B cell (primary cell): ENCODE measurements around the gene ARL14EPL. TPM values are rescaled to one million over a fixed set of nuclear protein-coding genes. Genes with fewer than 3 reads are reported as not detected.

ENCODE experiments used
- ATAC-seq: fragments of 200-7000 bp; cut with Tn5 transposase; one replicate; pipeline ENCODE4 v1.10.0; 2021; ENCODE audit warnings: low read depth, mild to moderate bottlenecking, moderate number of reproducible peaks, moderate library complexity
- CTCF ChIA-PET: fragments of 350-600 bp; sonication (Branson Sonifier 250); formaldehyde crosslinking; loops from one replicate; lab custom pipeline; 2021; ENCODE audit warnings: antibody characterized with exemption, inconsistent platforms; lab: Charles Lee
- POLR2A ChIA-PET: fragments of 350-600 bp; sonication (Branson Sonifier 250); formaldehyde crosslinking; loops from one replicate; lab custom pipeline; 2021; ENCODE audit warnings: antibody characterized with exemption; lab: Charles Lee
- DNase-seq: peaks from one replicate; pipeline ENCODE4 v3.0.0; 2013
- H2AFZ ChIP-seq: 2 replicates; pipeline ENCODE4 v1.6.1; 2012; ENCODE audit warnings: mild to moderate bottlenecking, low read depth, low read length; ENCODE audit not compliant: insufficient read depth, poor library complexity, severe bottlenecking
- H3K27ac ChIP-seq, 2 donors: 1 replicate in 1 of 2; 2 replicates in 1 of 2; pipeline ENCODE4 v1.5.1; 2012 to 2013; ENCODE audit warnings: low read length in 2 of 2, mild to moderate bottlenecking in 2 of 2, moderate library complexity in 1 of 2
- H3K27me3 ChIP-seq, 4 experiments: fragments of 200-600 bp in 1 of 4; sonication (generic) in 1 of 4; replicated peaks in 1 of 4; 1 replicate in 2 of 4; 2 replicates in 2 of 4; pipeline versions ENCODE4 v1.6.1 to v1.7.0; 2013 to 2016; ENCODE audit warnings: low read length in 3 of 4, mild to moderate bottlenecking in 2 of 4, mixed read lengths in 1 of 4, moderate library complexity in 1 of 4; ENCODE audit not compliant: insufficient read depth in 4 of 4, control insufficient read depth in 3 of 4; ENCODE audit errors: control extremely low read depth in 1 of 4
- H3K36me3 ChIP-seq, 2 experiments: replicated peaks in 1 of 2; 1 replicate in 1 of 2; 2 replicates in 1 of 2; pipeline versions ENCODE4 v1.6.1 to v1.7.1; 2013; ENCODE audit warnings: low read length in 1 of 2; ENCODE audit not compliant: insufficient read depth in 2 of 2, control insufficient read depth in 1 of 2; ENCODE audit errors: control extremely low read depth in 1 of 2, extremely low read depth in 1 of 2
- H3K4me1 ChIP-seq, 2 donors: fragments of 200-600 bp in 1 of 2; sonication (generic) in 1 of 2; 1 replicate in 1 of 2; 2 replicates in 1 of 2; pipeline versions ENCODE4 v1.5.1 to v1.6.1; 2013 to 2017; ENCODE audit warnings: low read length in 2 of 2; ENCODE audit not compliant: control insufficient read depth in 2 of 2, insufficient read depth in 2 of 2
- H3K4me2 ChIP-seq: replicated peaks from 2 replicates; pipeline ENCODE3; 2012; ENCODE audit warnings: mild to moderate bottlenecking, low read depth, low read length; ENCODE audit not compliant: poor library complexity, severe bottlenecking
- H3K4me3 ChIP-seq, 5 experiments: fragments of 200-600 bp in 1 of 5; sonication (generic) in 1 of 5; 1 replicate in 3 of 5; 2 replicates in 2 of 5; pipeline versions ENCODE4 v1.5.1 to v1.7.0; 2011 to 2016; ENCODE audit warnings: low read length in 4 of 5, mild to moderate bottlenecking in 4 of 5, low read depth in 2 of 5, control low read depth in 1 of 5, moderate library complexity in 1 of 5; ENCODE audit not compliant: insufficient read depth in 1 of 5; ENCODE audit errors: control extremely low read depth in 1 of 5, extremely low read depth in 1 of 5
- H3K79me2 ChIP-seq: fragments of 200-600 bp; sonication (generic); one replicate; pipeline ENCODE4 v1.6.0; 2016; ENCODE audit warnings: low read length; ENCODE audit not compliant: control insufficient read depth, insufficient read depth
- H3K9ac ChIP-seq: fragments of 200-600 bp; sonication (generic); 2 replicates; pipeline ENCODE4 v1.6.1; 2017; ENCODE audit warnings: mild to moderate bottlenecking, low read length, moderate library complexity
- H3K9me3 ChIP-seq, 3 donors: one replicate each; pipeline versions ENCODE4 v1.6.1 to v1.7.1; 2013; ENCODE audit warnings: low read length in 2 of 3; ENCODE audit not compliant: control insufficient read depth in 2 of 3, insufficient read depth in 1 of 3; ENCODE audit errors: control extremely low read depth in 1 of 3
- H4K20me1 ChIP-seq: 2 replicates; pipeline ENCODE4 v1.6.0; 2012; ENCODE audit warnings: mild to moderate bottlenecking, low read length; ENCODE audit not compliant: insufficient read depth, control insufficient read depth, poor library complexity, severe bottlenecking
- H3K27ac Mint-ChIP-seq: one replicate; pipeline ENCODE4 v1.8.0; 2021; ENCODE audit warnings: mixed read lengths
- H3K27me3 Mint-ChIP-seq: one replicate; pipeline ENCODE4 v1.8.0; 2021; ENCODE audit warnings: mixed read lengths
- H3K4me1 Mint-ChIP-seq: one replicate; pipeline ENCODE4 v1.8.0; 2021; ENCODE audit warnings: mixed read lengths
- H3K4me3 Mint-ChIP-seq: one replicate; pipeline ENCODE4 v1.8.0; 2021; ENCODE audit warnings: mixed read lengths
- H3K9me3 Mint-ChIP-seq: one replicate; pipeline ENCODE4 v1.8.0; 2022; ENCODE audit warnings: mixed read lengths; ENCODE audit not compliant: insufficient read depth
- CTCF ChIP-seq: fragments of 200-600 bp; IDR thresholded peaks from one replicate; pipeline ENCODE4 v1.8.0; 2022; ENCODE audit warnings: antibody characterized with exemption, mild to moderate bottlenecking
- EZH2 ChIP-seq: IDR thresholded peaks from 2 replicates; pipeline ENCODE4 v1.6.1; 2012; ENCODE audit warnings: borderline replicate concordance, low read depth, mild to moderate bottlenecking, moderate library complexity, low read length; ENCODE audit not compliant: insufficient read depth, poor library complexity, severe bottlenecking
- WGBS: methylation state at CpG from one replicate; pipeline ENCODE4 v1.1.5; 2013; ENCODE audit warnings: missing lambda C conversion rate; ENCODE audit not compliant: insufficient coverage; 5-methylcytosine and 5-hydroxymethylcytosine counted together
- intact Hi-C: fragments of 100-400 bp; cut with micrococcal nuclease; formaldehyde crosslinking; loops from one replicate; pipeline ENCODE4 v1.10.0; 2022
- polyA plus RNA-seq: library from polyadenylated mRNA; depleted of rRNA; stranded (reverse); fragments of >200 nt; gene quantifications from 2 replicates; pipeline ENCODE4 v1.2.3, GENCODE V29; 2012
- total RNA-seq, 2 donors: library from RNA; stranded (reverse); fragments of 120-200 nt in 1 of 2; gene quantifications; 1 replicate in 1 of 2; 2 replicates in 1 of 2; pipeline versions ENCODE4 v1.2.3 to v1.2.4, GENCODE V29; 2013 to 2022

Gene ARL14EPL
- total and polyA plus RNA-seq, 2 donors (not counting 1 experiment from before 2014, with no cell fraction given): 0.19 TPM; not detected in 1

GRCh38 chr5:116013207-116013785 lies 19.0 kb upstream of the ARL14EPL start:
- intact Hi-C loops: no loop called here
- Histone ChIP-seq H3K9me3 (no peaks in the 10 kb centered on the region), H3K79me2 (no peaks in the 10 kb centered on the region), H4K20me1 (no peaks in the 10 kb centered on the region), H3K4me2 (no peak overlapping the region), H2AFZ (no peak overlapping the region), H3K4me1 (no peaks in the 10 kb centered on the region), H3K27me3 (no peaks in the 10 kb centered on the region), H3K4me3 (no peak overlapping the region), H3K36me3 (no peaks in the 10 kb centered on the region), H3K9ac (no peak overlapping the region), H3K27ac (no peak overlapping the region)
- DNase-seq (no peak), ATAC-seq (no peak)
- Mint-ChIP-seq H3K27ac (no peak overlapping the region), H3K4me3 (no peak overlapping the region), H3K27me3 (peaks cover 5% of the 10 kb centered on the region), H3K9me3 (no peaks in the 10 kb centered on the region), H3K4me1 (no peaks in the 10 kb centered on the region)
- 81% methylated on average over 3 of the region's 6 CpGs for WGBS
- ChIA-PET CTCF (no interaction called here), POLR2A (no interaction called here)
- TF ChIP-seq CTCF: no peak
- no peak for TF ChIP-seq EZH2

- ChIA-PET CTCF (no interaction called here), POLR2A (no interaction called here)
- Histone ChIP-seq H3K79me2 (no peaks in the 10 kb centered on the region), H3K27ac (no peak overlapping the region), H4K20me1 (no peaks in the 10 kb centered on the region), H2AFZ (no peak overlapping the region), H3K27me3 (no peaks in the 10 kb centered on the region), H3K4me1 (no peaks in the 10 kb centered on the region), H3K4me3 (no peak overlapping the region), H3K4me2 (no peak overlapping the region), H3K36me3 (no peaks in the 10 kb centered on the region), H3K9me3 (no peaks in the 10 kb centered on the region), H3K9ac (no peak overlapping the region)
- Mint-ChIP-seq H3K4me1 (no peaks in the 10 kb centered on the region), H3K27ac (no peak overlapping the region), H3K9me3 (no peaks in the 10 kb centered on the region), H3K4me3 (no peak overlapping the region), H3K27me3 (peaks cover 5% of the 10 kb centered on the region)
- TF ChIP-seq EZH2: no peak
- TF ChIP-seq CTCF: no peak
- no peak for DNase-seq
- intact Hi-C loops: no loop called here
- ATAC-seq: no peak
Measured at GRCh38 chr5:116013936-116014335, 18.3 kb upstream of the ARL14EPL start.
